Stimulated activated CD4-positive, alpha-beta T cell treated with anti-CD3 and anti-CD28 coated beads, TNF-alpha, amount 100 ng/mL, for 48 hours (primary cell): Measurements from ENCODE around the gene C5orf46.
"Not testable (repeated sequence)": the region's sequence is repeated elsewhere in the genome, so short reads cannot be mapped to it uniquely, and the experiment has no call there.

Experiments used
- DNase-seq, 3 donors: peaks; one replicate each; pipeline ENCODE4 v3.0.0-alpha.2; 2020; ENCODE audit warnings: low read depth in 3 of 3

C5orf46 gene

GRCh38 chr5:147895864-147896263, 10.5 kb downstream of the C5orf46 start:
- DNase-seq, result no peak

GRCh38 chr5:147893820-147894219, 12.5 kb downstream of the C5orf46 start:
- no peak for DNase-seq

- no peak for DNase-seq
These were observed 13.5 kb downstream of the C5orf46 start for GRCh38 chr5:147892696-147893296.

GRCh38 chr5:147887930-147888329, 18.4 kb downstream of the C5orf46 start:
- no peak for DNase-seq

GRCh38 chr5:147887026-147887627, 19.2 kb downstream of the C5orf46 start:
- no peak for DNase-seq

- no peak for DNase-seq
These were observed 23.6 kb downstream of the C5orf46 start for GRCh38 chr5:147882586-147883313.

GRCh38 chr5:147880487-147880886, 25.9 kb downstream of the C5orf46 start:
- no peak for DNase-seq

GRCh38 chr5:147879784-147880183, 26.6 kb downstream of the C5orf46 start:
- no peak for DNase-seq

- no peak for DNase-seq
These were observed 28.1 kb downstream of the C5orf46 start, which contains the start of gene SCGB3A2 for GRCh38 chr5:147878066-147878759. Gene SCGB3A2 (plus strand): TSS chr5:147878711. CDS start chr5:147878804, 93 bp downstream.

- DNase-seq, result no peak
These were observed 29.7 kb downstream of the C5orf46 start for GRCh38 chr5:147876626-147877025.

- DNase-seq, result no peak
These were observed 30.2 kb downstream of the C5orf46 start for GRCh38 chr5:147876141-147876540.

GRCh38 chr5:147874910-147875367, 31.4 kb downstream of the C5orf46 start:
- DNase-seq, result no peak

GRCh38 chr5:147874118-147874875, 32.0 kb downstream of the C5orf46 start:
- not testable (repeated sequence) for DNase-seq

GRCh38 chr5:147872744-147873435, 33.4 kb downstream of the C5orf46 start:
- not testable (repeated sequence) for DNase-seq

GRCh38 chr5:147871980-147872549, 34.3 kb downstream of the C5orf46 start:
- not testable (repeated sequence) for DNase-seq

GRCh38 chr5:147869892-147870291, 36.4 kb downstream of the C5orf46 start:
- not testable (repeated sequence) for DNase-seq

- DNase-seq, result no peak
These were observed 37.2 kb downstream of the C5orf46 start for GRCh38 chr5:147869112-147869511.

- no peak for DNase-seq
These were observed 42.7 kb downstream of the C5orf46 start for GRCh38 chr5:147863454-147864158.

- DNase-seq, result no peak
These were observed 45.7 kb downstream of the C5orf46 start for GRCh38 chr5:147860641-147861025.
